ENCODE results near the gene C2orf42. TPM values are rescaled to one million over a fixed set of nuclear protein-coding genes. Genes with fewer than 3 reads are reported as not detected.
"Not testable (repeated sequence)": the region's sequence is repeated elsewhere in the genome, so short reads cannot be mapped to it uniquely, and the experiment has no call there.

C2orf42 gene
- 10 to 100 TPM; 14.1 to 35.5 (median 23.4) TPM for polyA plus RNA-seq (ENCODE audit: low read depth in 6 of 6)

DNA sequence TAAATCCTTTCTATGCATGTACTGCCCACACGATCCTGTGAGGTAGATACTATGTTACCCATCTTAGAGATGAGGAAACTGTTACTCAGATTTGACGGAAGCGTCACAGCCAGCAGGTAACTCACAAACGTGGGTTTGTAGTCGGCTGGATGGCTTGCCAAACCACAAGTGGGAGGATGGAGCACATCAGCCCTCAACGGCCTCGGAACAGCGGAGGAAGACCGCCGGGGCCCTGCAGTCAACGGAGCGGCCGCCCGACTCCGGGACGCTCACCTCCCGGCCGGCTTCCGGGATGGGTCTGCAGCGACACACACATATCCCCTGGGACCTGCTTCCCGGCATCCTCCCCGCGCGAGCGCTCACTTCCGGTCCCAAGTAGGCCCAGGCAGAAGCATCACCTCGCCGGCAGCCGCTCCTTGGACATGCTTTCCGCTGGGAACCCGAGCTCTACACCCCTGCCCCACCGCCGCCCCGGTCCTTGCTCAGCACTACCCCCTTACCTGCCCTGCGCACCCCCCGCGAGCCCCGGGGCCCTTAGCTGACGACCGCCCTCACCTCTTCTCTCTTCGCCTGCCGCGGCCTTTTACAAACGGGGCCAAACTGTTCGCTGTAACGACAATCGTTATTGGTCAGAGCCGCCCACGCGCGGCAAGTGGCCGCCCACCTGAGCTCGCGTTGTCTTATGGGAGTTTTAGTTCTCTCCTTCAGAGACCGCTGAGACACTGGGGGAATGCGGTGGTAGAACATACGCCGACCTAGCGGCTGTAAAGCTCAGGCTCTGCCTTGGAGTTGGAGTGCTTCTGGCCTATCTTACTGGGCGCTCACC is at the start of gene C2orf42:
Gene C2orf42, minus strand, starts transcription at position 602 of the 826 bp plus-strand sequence. CDS start 9,034 bp downstream, outside the sequence.
- no peaks in the 10 kb centered on the region for H3K36me3 Mint-ChIP-seq
- DNase-seq: peak; percentile 98

DNA sequence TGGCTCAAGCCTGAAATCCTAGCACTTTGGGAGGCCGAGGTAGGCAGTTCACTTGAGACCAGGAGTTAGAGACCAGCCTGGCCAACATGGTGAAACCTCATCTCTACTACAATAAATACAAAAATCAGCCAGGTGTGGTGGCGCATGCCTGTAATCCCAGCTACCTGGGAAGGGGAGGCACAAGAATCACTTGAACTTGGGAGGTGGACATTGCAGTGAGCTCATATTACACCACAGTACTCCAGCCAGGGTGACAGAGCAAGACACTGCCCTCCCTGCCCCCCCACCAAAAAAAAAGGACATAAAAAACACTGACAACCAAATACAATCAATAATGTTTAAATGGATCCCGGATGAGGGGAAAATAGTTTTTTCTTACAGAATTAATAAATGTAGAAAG is 49.8 kb upstream of the C2orf42 start:
- H3K27ac Mint-ChIP-seq: no peak overlapping the region

More for the DNA sequence above, at the start of gene C2orf42:
- Mint-ChIP-seq H3K4me1 (peaks cover 6 to 22% (median 8%) of the 10 kb centered on the region in 3 donors), H3K27ac (peak within 1 kb of the TSS; percentile 98 to 100 (median 100)), H3K27me3 (no peaks in the 10 kb centered on the region), H3K4me3 (peak within 1 kb of the TSS; percentile 84 to 99 (median 96)), H3K9me3 (no peaks in the 10 kb centered on the region)
- ATAC-seq (ENCODE audit: low read depth in 2 of 2): peak; percentile 84 to 85

DNA sequence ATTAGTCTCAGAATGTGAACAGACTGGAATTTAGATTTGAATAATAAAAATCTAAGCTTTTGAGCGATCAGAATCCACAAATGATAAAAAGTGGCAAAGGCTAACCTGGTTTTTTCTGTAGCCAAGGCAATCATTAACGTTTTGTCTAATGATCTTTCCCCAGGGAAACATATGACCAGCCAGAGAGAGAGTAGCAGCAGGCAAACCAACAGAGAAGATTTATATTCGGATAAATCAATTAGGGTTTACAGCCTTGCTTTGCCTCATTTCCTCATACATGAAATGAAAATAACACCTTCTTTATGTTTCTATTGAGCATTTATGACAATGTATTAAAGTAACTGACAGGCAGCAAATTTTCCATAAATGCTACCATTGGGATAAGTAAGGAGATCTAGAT is 43.1 kb upstream of the C2orf42 start:
- ATAC-seq (ENCODE audit: low read depth in 2 of 2) (no peak), DNase-seq (no peak)
- H3K4me3 Mint-ChIP-seq: no peak overlapping the region
- no peaks in the 10 kb centered on the region for H3K27me3 Mint-ChIP-seq
- peaks cover 0 to 7% of the 10 kb centered on the region in 2 donors for H3K36me3 Mint-ChIP-seq
- H3K4me1 Mint-ChIP-seq: peaks cover 0 to 6% (median 0%) of the 10 kb centered on the region in 3 donors
- peak overlapping the region in 3 of 6 donors; percentile 8 to 56 (median 11) for H3K27ac Mint-ChIP-seq
- H3K9me3 Mint-ChIP-seq: no peaks in the 10 kb centered on the region

More for the DNA sequence above, 49.8 kb upstream of the C2orf42 start:
- Mint-ChIP-seq H3K4me1 (peaks cover 19 to 43% (median 32%) of the 10 kb centered on the region in 3 donors), H3K4me3 (no peak overlapping the region), H3K27me3 (no peaks in the 10 kb centered on the region), H3K36me3 (peaks cover 0 to 4% of the 10 kb centered on the region in 2 donors), H3K9me3 (no peaks in the 10 kb centered on the region)
- ATAC-seq (ENCODE audit: low read depth in 2 of 2) (no peak), DNase-seq (no peak)

- Mint-ChIP-seq H3K4me1 (no peaks in the 10 kb centered on the region), H3K36me3 (peaks cover 7 to 17% of the 10 kb centered on the region in 2 donors), H3K4me3 (no peak overlapping the region), H3K9me3 (no peaks in the 10 kb centered on the region), H3K27ac (peak overlapping the region in 1 of 6 donors; percentile 45), H3K27me3 (no peaks in the 10 kb centered on the region)
- DNase-seq (no peak), ATAC-seq (ENCODE audit: low read depth in 2 of 2) (no peak)
Observed at GRCh38 chr2:70226781-70227180, 36.0 kb upstream of the C2orf42 start.

DNA sequence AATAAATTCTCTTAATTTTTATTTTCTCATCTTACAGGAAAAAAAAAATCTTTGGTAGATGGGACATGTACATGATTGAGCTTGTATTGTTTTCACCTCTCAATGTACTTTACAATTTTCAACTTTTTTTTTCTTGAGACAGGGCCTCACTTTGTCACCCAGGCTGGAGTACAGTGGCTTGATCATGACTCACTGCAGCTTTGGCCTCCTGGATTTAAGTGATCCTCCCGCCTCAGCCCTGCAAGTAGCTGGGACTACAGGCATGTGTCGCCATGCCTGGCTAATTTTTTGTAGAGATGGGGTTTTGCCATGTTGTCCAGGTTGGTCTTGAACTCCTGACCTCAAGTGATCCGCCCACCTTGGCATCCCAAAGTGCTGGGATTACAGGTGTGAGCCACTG is 32.5 kb upstream of the C2orf42 start:
- DNase-seq; H3K4me3 Mint-ChIP-seq; ATAC-seq (ENCODE audit: low read depth in 2 of 2); H3K27me3 Mint-ChIP-seq; H3K4me1 Mint-ChIP-seq; H3K9me3 Mint-ChIP-seq; H3K27ac Mint-ChIP-seq: not testable (repeated sequence)
- H3K36me3 Mint-ChIP-seq: peaks cover 18 to 30% of the 10 kb centered on the region in 2 donors

DNA sequence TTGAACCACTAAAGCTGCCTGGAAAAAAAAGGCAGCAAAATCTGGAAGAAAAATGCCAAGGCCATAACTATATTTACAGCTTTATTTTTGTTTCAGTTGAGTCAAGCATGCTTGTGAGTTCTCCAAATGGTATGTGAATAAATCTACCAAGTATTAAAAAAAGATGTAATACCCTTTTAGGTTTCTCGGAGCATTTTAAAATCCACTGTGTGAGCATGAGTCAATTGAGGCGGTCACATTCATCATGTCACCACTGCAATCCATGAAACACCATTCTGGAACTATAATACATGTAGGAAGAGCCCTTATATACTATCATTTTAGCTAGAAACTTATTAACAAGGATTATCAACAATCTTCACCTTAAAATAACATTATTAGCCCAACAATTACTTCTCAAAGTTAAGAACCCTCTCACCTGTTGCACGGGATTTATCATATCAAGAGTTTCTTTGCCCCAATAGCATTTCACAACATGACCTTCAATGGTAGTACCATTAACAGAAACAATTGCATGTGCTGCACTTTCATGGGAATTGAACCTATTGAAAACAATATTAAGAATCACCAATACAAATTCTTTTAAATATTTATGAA is 24.2 kb upstream of the C2orf42 start:
- no peak overlapping the region for H3K4me3 Mint-ChIP-seq
- ATAC-seq (ENCODE audit: low read depth in 2 of 2): no peak
- H3K9me3 Mint-ChIP-seq: no peaks in the 10 kb centered on the region
- peaks cover 5 to 8% of the 10 kb centered on the region in 2 donors for H3K36me3 Mint-ChIP-seq
- no peak for DNase-seq
- no peaks in the 10 kb centered on the region for H3K4me1 Mint-ChIP-seq
- H3K27ac Mint-ChIP-seq: no peak overlapping the region
- H3K27me3 Mint-ChIP-seq: no peaks in the 10 kb centered on the region

DNA sequence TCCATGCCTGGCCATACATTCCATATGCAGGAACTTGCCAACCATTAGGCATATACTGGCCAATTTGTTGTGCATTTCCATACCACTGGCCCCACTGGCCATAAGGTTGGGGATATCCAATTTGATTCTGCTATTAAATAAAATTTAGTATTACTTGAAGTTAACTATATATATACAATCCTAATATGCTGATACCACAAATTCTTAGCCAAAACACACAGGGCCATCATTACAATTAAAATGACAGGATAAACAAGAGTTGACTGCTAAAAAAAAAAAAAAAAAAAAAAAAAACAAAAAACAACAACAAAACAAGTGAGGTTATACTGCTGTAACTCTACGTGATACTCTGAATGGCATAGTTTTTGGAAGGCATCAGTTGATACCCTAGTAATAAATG is 23.5 kb upstream of the C2orf42 start:
- Mint-ChIP-seq H3K27me3 (no peaks in the 10 kb centered on the region), H3K9me3 (no peaks in the 10 kb centered on the region), H3K4me1 (no peaks in the 10 kb centered on the region), H3K27ac (no peak overlapping the region), H3K4me3 (no peak overlapping the region), H3K36me3 (peaks cover 5 to 8% of the 10 kb centered on the region in 2 donors)
- DNase-seq: no peak
- no peak for ATAC-seq (ENCODE audit: low read depth in 2 of 2)

- H3K36me3 Mint-ChIP-seq: no peaks in the 10 kb centered on the region
- no peak for ATAC-seq (ENCODE audit: low read depth in 2 of 2)
- no peaks in the 10 kb centered on the region for H3K27me3 Mint-ChIP-seq
- peak overlapping the region in 3 of 6 donors; percentile 2 to 54 (median 3) for H3K27ac Mint-ChIP-seq
- no peak overlapping the region for H3K4me3 Mint-ChIP-seq
- DNase-seq: no peak
- no peaks in the 10 kb centered on the region for H3K4me1 Mint-ChIP-seq
- no peaks in the 10 kb centered on the region for H3K9me3 Mint-ChIP-seq
Observed at GRCh38 chr2:70212298-70212932, 21.6 kb upstream of the C2orf42 start.

DNA sequence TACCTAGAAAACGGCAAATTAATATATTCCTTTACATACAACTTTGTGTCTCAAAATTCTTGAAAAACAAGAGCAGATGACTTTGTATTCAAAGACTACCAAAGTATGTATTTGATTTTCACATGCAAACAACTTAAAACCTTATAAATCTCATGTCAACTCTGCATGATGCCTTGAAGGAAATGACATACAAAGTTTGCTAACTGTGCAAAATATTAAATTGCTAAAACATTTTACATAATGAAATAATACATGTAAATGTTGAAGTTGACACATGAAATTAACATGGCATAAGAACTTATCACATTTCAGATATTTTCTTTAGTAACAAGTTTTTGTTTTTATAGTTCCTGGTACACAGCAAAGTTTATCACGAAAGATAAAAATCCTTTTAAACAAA is 20.8 kb upstream of the C2orf42 start:
- H3K27ac Mint-ChIP-seq: no peak overlapping the region
- H3K4me3 Mint-ChIP-seq: no peak overlapping the region
- no peaks in the 10 kb centered on the region for H3K9me3 Mint-ChIP-seq
- H3K4me1 Mint-ChIP-seq: no peaks in the 10 kb centered on the region
- no peak for ATAC-seq (ENCODE audit: low read depth in 2 of 2)
- H3K36me3 Mint-ChIP-seq: no peaks in the 10 kb centered on the region
- H3K27me3 Mint-ChIP-seq: no peaks in the 10 kb centered on the region
- DNase-seq: no peak

- no peak overlapping the region for H3K4me3 Mint-ChIP-seq
- no peaks in the 10 kb centered on the region for H3K36me3 Mint-ChIP-seq
- no peak for ATAC-seq (ENCODE audit: low read depth in 2 of 2)
Observed at GRCh38 chr2:70204452-70204851, 13.6 kb upstream of the C2orf42 start.

DNA sequence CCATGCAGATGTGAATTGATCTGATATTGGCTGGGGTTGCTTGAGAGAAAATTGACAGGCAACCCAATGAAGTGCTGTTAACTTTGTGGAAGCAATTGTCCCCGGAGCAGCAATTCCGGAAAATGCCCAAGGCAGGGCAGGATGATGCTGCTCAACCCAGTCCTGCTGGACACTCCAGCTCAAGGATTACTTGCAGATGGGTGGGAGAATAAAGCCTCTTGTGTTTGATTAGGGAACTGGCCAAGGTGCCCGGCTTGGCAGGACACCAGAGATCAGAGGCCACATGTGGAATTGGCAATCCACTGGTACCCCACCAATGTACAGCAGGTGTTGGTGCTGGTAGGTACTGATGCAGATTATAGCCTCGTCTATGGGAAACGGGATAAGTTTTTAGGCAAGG is 12.3 kb upstream of the C2orf42 start:
- H3K36me3 Mint-ChIP-seq: no peaks in the 10 kb centered on the region

More at GRCh38 chr2:70204452-70204851, 13.6 kb upstream of the C2orf42 start:
- DNase-seq: no peak
- Mint-ChIP-seq H3K9me3 (peaks cover 0 to 3% (median 0%) of the 10 kb centered on the region in 7 donors), H3K27ac (no peak overlapping the region), H3K4me1 (no peaks in the 10 kb centered on the region), H3K27me3 (no peaks in the 10 kb centered on the region)

DNA sequence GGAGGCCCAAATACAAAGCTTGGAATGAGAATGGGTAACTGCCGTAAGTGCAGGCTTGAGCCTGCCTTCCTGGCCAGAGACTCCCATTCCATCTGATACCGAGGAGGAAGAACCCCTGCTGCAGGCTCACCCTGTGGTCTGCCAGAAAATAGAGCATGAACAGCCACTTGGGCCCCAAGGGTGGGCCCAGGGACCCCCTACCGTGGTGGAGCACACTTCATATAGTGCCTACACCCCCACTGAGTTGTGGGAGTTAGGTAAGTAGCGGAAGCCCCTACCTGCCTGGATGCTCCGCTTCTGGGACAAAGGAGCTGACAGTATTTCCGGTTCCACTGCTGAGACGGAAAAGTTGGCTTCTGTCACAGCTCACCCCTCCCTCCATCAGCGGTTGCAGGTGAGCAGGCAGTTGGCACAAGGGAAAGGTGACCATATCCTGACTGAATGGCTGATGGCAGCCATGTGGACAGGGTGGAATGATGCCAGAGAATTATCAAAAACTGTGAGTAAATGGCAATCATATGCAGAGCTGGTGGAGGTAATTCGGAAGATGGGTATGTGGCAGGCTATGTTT is 11.5 kb upstream of the C2orf42 start:
- peaks cover 0 to 4% (median 0%) of the 10 kb centered on the region in 3 donors for H3K4me1 Mint-ChIP-seq
- no peaks in the 10 kb centered on the region for H3K27me3 Mint-ChIP-seq
- no peak overlapping the region for H3K4me3 Mint-ChIP-seq
- H3K27ac Mint-ChIP-seq: no peak overlapping the region
- no peaks in the 10 kb centered on the region for H3K36me3 Mint-ChIP-seq
- peaks cover 0 to 3% (median 0%) of the 10 kb centered on the region in 7 donors for H3K9me3 Mint-ChIP-seq
- no peak for ATAC-seq (ENCODE audit: low read depth in 2 of 2)
- DNase-seq: no peak

More for the DNA sequence above, 12.3 kb upstream of the C2orf42 start:
- ATAC-seq (ENCODE audit: low read depth in 2 of 2) (no peak), DNase-seq (no peak)
- Mint-ChIP-seq H3K4me1 (peaks cover 0 to 4% (median 0%) of the 10 kb centered on the region in 3 donors), H3K27me3 (no peaks in the 10 kb centered on the region), H3K27ac (no peak overlapping the region), H3K4me3 (no peak overlapping the region), H3K9me3 (peaks cover 0 to 3% (median 0%) of the 10 kb centered on the region in 7 donors)

- H3K4me1 Mint-ChIP-seq: peaks cover 0 to 4% (median 0%) of the 10 kb centered on the region in 3 donors
- no peak overlapping the region for H3K27ac Mint-ChIP-seq
- H3K9me3 Mint-ChIP-seq: peaks cover 0 to 3% (median 0%) of the 10 kb centered on the region in 7 donors
- no peak overlapping the region for H3K4me3 Mint-ChIP-seq
- DNase-seq (no peak), ATAC-seq (ENCODE audit: low read depth in 2 of 2) (no peak)
- H3K27me3 Mint-ChIP-seq: no peaks in the 10 kb centered on the region
- no peaks in the 10 kb centered on the region for H3K36me3 Mint-ChIP-seq
Observed at GRCh38 chr2:70201831-70202230, 11.0 kb upstream of the C2orf42 start.
